Stimulated activated CD8-positive, alpha-beta memory T cell treated with anti-CD3 and anti-CD28 coated beads, Interleukin-7, amount 100 ng/mL, for 1 hour (primary cell): ENCODE results near the gene FAM156B.
"Not testable (repeated sequence)": the region's sequence is repeated elsewhere in the genome, so short reads cannot be mapped to it uniquely, and the experiment has no call there.

Source experiments
- DNase-seq, 2 donors: peaks; one replicate each; pipeline ENCODE4 v3.0.0-alpha.2; 2020; ENCODE audit warnings: low read depth in 2 of 2

The FAM156B gene

DNA sequence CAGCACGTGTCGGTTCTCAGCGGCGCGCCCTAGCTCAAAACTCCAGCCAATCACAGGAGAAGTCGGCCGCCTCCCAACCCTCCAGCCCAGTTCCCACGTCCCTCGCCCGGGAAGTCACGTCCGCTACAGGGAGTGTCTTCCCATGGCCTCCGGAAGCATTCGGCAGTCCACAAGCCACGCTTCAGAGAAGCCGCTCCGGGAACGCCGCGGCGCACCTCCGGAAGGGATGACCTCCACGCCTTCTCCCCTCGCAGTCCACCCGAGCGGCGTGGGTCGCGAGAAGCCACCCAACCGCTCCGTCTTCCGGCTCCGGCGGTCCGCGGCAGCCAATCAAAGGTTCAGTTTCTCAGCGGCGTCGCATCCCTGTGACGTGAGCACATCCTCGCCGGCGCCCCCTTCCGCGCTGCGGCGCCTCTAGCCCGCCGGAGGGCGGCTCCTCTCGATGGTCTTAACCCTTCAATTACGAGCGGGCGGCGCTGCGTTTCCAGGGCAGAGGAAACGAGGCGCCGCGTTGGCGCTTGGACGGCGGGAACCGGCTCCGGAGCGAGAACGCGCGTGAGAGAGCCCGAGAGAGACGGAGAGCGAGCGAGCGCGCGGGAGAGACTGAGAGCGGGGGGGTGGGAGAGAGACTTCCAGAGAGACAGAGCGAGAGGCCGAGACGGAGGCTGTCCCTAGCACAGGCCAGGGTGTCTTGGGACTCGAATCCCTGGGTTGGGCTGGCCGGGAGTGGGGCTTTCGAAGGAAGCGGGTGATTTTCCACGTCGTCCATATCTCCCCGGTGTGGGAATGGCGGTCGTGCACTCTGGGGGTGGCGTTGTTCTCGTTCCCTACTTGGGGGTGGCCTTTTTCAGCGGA lies at the start of gene FAM156B:
TSS of gene FAM156B (plus strand) at position 476 of the 855 bp plus-strand sequence. CDS start 9,896 bp downstream, outside the sequence.
- DNase-seq = not testable (repeated sequence)

GRCh38 chrX:52852110-52852860 lies 44.8 kb upstream of the FAM156B start:
- no peak for DNase-seq

DNA sequence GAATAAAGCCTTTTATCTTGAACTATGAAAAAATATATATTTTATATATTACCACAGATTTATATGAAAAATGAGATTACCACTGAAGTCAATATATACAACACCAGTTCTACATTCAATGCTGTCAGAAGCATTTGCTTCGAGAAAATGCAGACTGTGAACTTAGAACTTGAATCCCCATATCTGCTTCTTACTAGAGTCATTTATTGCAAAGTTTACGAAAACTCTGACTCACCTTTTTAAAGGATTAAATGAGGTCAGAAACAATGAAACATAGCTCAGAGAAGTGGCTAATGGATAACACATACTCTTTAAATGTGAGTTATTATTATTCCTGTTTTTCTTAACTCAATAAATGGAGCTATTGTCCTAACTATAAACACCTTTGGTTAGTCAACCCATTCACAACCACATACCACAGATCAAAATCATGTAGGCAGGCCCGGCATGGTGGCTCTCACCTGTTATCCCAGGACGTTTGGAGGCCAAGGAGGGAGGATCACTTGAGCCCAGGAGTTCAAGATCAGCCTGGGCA lies 40.1 kb upstream of the FAM156B start:
- DNase-seq = not testable (repeated sequence)

DNA sequence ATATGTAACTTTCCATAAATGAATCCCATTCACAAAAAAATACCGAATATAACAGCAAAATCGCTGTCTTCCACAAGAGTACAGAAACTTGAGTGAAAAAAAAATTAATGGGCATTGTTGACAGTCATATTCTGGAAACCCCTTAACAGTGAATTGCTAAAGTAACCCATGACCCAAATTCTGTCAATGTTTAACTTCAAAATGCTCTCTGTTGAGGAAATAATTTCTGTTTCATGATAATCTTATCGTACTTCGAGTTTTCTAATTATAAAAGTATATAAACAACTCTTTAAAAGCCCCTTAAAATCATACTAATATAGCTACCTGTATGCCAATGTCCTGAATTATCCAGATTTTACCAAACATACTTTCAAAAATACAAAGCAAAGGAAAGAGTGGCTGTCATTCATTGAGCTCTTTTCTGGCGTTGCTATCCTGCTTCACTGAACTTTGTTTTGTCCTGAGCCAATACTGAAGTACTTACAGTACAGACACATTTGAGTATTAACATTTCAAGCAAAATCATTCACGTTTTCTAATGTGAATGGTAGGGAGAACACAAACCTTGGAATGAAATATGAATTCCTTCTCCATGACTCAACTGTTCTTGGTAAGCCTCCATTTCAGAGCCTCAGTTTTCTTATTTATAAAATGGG lies 31.7 kb upstream of the FAM156B start:
- DNase-seq = no peak

GRCh38 chrX:52867610-52868348 lies 29.4 kb upstream of the FAM156B start, which contains the start of gene XAGE3:
Gene XAGE3, minus strand, starts transcription at chrX:52868083. Its CDS starts 950 bp downstream, at chrX:52867133.
- DNase-seq = no peak

- DNase-seq = no peak
These were observed 27.1 kb upstream of the FAM156B start for GRCh38 chrX:52870046-52870445.

DNA sequence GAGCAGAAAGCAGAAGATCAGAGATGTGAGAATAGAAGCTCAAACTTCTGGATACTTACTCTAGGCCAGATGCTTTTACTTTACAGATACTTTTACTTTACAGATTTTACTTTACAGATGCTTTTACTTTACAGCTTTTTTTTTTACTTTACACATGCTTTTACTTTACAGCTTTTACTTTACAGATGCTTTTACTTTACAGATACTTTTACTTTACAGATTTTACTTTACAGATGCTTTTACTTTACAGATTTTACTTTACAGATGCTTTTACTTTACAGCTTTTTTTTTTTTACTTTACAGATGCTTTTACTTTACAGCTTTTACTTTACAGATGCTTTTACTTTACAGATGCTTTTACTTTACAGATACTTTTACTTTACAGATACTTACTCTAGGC lies 23.3 kb upstream of the FAM156B start:
- DNase-seq = not testable (repeated sequence)

DNA sequence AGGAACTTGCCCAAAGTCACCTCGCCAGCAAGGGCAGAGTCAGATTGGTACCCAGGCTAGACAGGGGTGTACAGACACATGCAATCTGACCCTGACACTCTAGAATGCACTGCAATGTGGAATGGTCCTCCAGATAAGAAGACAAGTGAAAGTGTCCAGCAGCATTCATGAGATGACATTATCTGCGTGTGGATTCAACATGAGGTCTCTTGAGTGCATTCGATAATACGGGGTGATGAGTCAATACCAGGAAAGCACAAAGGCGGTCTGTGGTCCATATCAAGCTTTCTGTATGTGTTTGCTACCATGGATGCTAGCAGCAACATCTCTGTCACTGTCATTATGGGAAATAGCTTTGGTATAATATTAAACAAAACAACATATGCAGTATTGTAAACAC lies 22.5 kb upstream of the FAM156B start:
- DNase-seq = no peak

DNA sequence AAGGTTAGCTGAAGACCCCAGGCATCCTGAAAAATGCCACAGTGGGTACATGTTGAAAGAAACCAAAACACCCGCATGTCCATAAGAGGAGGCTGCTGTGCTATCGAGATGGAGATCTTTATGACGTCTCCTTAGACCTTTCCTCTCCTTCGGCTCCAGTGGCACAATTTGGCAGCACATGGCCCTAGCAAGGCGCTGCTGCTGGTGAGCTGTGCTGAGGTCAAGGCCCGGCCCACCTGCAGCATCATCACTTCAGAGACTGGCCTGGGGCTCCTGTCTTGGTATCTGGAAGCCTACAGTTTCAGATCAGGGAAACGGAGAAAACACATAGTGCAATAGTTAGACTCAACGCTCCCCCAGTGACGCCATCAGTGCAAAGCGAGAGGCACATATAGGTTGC lies 21.7 kb upstream of the FAM156B start:
- not testable (repeated sequence) for DNase-seq

GRCh38 chrX:52876386-52876785 lies 20.7 kb upstream of the FAM156B start:
- not testable (repeated sequence) for DNase-seq

DNA sequence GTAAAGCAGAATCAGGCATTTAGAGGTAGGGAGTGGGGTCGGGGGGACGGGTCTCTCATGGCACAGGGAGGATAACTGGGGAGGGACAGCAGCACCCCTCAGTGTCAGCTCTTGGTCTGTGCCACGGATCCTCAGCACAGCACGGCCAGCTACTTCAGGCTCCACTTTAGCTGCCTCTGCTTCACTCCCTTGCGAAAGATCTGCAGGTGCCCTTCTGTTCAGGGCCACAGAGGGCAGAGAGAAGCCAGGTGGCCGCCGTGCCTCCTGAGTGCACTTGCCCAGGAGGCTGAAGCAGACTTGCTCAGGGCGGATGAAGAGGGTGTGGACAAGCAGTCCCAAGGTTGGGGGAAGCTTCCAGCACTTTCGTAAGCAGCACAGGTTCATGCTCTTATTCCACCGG lies 9.7 kb upstream of the FAM156B start:
- DNase-seq = not testable (repeated sequence)

DNA sequence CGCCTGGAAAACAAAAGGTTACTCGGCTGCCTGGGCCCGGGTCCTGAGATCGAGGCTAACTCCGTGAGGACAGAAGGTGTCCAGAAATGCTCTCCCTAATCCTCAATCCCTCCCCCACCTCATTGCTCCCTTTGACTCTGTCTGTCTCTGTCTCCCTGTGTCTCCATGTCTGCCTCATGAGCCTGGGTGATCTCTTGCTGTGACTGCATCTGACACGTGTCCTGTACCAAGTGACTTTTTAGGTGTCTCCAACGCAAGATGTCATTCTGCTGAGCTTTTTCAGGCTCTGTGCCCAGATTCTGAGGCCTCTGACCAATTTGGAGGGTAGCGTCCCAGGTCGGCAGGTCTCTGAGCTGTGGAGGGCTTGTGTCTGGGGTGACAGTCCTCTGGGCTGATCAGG lies 9.0 kb upstream of the FAM156B start:
- not testable (repeated sequence) for DNase-seq

GRCh38 chrX:52896438-52896837 lies 692 bp upstream of the FAM156B start:
- not testable (repeated sequence) for DNase-seq

GRCh38 chrX:52905531-52905930 lies 8.4 kb downstream of the FAM156B start:
- not testable (repeated sequence) for DNase-seq

DNA sequence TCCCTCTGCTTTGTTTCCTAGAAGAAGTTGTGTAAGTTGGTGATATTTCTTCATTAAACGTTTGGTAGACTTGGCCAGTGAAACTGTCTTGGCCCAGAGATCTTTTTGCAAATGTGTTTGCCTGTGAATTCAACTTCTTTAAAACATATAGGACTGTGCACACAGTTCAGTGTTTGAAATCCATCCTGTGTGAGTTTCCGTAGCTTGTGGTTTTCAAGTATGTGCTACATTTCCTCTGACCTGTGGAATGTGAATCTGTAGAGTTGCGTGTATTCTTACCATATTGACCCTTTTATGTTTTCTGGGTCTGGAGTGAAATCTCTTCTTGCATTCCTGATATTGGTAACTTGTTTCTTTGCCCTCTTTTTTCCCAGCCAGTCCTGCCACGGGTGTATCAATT lies 8.9 kb downstream of the FAM156B start:
- DNase-seq = not testable (repeated sequence)

DNA sequence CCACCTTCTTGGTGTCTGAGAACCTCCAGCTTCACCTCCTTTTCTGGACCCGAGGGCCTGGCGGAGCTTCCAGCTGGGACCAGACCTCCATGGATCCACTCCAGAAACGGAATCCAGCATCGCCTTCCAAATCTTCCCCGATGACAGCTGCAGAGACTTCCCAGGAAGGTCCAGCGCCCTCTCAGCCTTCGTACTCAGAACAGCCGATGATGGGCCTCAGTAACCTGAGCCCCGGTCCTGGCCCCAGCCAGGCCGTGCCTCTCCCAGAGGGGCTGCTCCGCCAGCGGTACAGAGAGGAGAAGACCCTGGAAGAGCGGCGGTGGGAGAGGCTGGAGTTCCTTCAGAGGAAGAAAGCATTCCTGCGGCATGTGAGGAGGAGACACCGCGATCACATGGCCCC lies 10.0 kb downstream of the FAM156B start:
- not testable (repeated sequence) for DNase-seq

DNA sequence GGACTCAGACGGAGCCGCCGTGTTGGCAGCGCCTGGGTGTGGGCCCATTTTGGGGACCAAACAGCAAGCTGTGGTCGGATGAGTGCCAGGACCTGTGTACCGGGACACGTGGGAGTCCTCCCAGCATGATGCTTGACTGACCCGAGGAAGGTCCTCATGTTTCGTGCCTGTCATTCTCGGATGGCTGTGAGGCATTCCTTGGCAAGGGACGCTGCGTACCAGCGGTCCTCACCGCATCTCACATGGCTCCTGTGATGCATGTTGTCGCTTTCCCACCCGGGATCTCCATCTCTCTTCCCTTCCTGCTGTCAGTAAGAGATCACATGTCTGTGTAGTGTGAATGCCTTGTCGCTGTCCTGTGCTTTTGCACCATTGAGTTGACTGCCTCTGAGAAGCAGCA lies 10.8 kb downstream of the FAM156B start:
- DNase-seq = not testable (repeated sequence)

DNA sequence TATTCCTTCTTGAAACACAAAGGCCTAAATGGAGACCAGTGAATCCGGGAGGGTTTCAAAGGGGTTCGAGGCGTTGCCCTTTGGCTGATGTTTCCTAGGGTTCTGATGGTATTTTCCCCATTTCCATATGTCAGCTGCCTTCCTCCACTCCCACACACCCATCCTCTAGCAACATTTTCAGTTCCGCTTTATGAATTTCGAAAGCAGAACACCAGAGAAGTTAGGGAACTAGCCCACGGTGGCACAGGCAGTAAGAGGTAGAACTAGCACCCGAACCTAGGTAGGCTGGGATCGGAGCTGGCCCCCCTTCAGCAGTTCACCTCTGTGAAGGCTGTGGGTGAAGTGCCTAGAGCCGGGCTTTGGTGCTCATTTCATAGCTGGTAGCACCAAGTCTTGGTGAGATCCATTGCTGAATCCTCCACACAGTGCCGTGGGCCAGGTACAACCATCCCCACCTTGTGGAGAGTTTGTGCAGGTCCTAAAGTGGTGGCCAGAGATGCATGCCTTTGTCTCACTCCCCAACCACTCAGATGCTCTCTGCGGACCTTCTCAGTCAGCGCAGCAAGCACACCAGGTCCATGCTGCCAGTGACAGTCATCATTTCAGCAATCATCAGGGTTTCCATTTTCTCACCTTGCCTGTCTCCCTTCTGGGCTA lies 12.3 kb downstream of the FAM156B start:
- not testable (repeated sequence) for DNase-seq

DNA sequence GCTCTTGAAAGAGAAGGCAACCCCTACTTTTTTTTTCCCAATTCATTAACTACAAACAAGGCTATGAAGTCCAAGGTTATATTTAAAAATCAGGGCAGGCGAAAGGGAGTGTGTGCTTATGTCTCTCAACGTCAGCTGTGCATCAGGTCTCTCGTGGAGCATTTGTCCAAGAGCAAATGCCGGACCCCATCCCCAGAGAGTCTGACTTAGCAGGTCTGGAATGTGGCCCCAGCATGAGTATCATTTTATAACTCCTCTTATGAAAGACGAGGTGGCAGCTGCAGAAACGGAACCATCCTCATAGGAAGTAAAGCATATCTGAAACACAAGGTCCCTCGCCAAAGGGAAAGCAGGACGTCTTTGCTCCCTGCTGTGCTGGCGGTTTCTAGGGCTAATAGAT lies 16.6 kb downstream of the FAM156B start:
- DNase-seq = not testable (repeated sequence)

DNA sequence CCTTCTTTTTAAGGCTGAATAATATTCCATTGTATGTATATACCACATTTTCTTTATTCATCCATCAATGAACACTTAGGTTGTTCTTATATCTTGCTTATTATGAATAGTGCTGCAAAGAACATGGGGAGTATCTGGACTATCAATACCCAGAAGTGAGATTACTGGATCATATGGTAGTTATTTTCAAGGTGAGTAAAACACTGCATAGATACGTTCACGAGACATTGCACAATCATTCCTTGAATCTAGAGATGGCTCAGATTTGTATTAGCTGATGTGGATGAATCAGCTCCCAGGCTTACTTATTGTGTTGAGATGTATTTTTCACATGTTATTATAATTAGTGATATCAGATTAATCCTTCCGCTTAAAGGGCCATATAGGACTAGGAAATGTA lies 17.6 kb downstream of the FAM156B start:
- not testable (repeated sequence) for DNase-seq
